Activated T-helper 17 cell treated with anti-CD3 and anti-CD28 coated beads, Interleukin-2, amount 50 U/mL, for 72 hours (primary cell): ENCODE measurements around the gene ALMS1. TPM values are rescaled to one million over a fixed set of nuclear protein-coding genes. Genes with fewer than 3 reads are reported as not detected.
"Not testable (repeated sequence)": the region's sequence is repeated elsewhere in the genome, so short reads cannot be mapped to it uniquely, and the experiment has no call there.

Source experiments
- ATAC-seq: fragments of 150-1000 bp; cut with Tn5 transposase; replicated peaks from 2 replicates; pipeline ENCODE4 v1.10.0; 2021; ENCODE audit warnings: mild to moderate bottlenecking, moderate library complexity
- H3K27ac Mint-ChIP-seq: one replicate; pipeline ENCODE4 v1.8.0; 2022; ENCODE audit warnings: mixed read lengths
- H3K27me3 Mint-ChIP-seq: one replicate; pipeline ENCODE4 v1.8.0; 2022; ENCODE audit warnings: mixed read lengths
- H3K36me3 Mint-ChIP-seq: one replicate; pipeline ENCODE4 v1.8.0; 2022; ENCODE audit warnings: low read depth, mild to moderate bottlenecking, mixed read lengths
- H3K4me1 Mint-ChIP-seq: one replicate; pipeline ENCODE4 v1.8.0; 2022; ENCODE audit warnings: mixed read lengths
- H3K4me3 Mint-ChIP-seq: one replicate; pipeline ENCODE4 v1.8.0; 2022; ENCODE audit warnings: mild to moderate bottlenecking, mixed read lengths
- H3K9me3 Mint-ChIP-seq: one replicate; pipeline ENCODE4 v1.8.0; 2022; ENCODE audit warnings: mixed read lengths
- total RNA-seq, 2 donors: library from RNA; stranded (reverse); gene quantifications; one replicate each; pipeline ENCODE4 v1.2.3, GENCODE V29; 2022

ALMS1 gene
- total RNA-seq, 2 donors from 2014 or later, result 16.3 to 20.2 TPM

DNA sequence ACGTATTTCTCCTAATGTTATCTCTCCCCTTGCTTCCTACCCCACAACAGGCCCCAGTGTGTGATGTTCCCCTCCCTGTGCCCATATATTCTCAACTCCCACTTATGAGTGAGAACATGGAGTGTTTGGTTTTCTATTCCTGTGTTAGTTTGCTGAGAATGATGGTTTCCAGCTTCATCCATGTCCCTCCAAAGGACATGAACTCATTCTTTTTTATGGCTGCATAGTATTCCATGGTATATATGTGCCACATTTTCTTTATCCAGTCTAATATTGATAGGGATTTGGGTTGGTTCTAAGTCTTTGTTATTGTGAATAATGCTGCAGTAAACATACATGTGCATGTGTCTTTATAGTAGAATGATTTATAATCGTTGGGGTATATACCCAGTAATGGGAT, 119.2 kb downstream of the ALMS1 start:
- Mint-ChIP-seq H3K9me3 (peaks cover 21% of the 10 kb centered on the region), H3K36me3 (peaks cover 24% of the 10 kb centered on the region)
- H3K4me3 Mint-ChIP-seq, ATAC-seq, H3K4me1 Mint-ChIP-seq, H3K27me3 Mint-ChIP-seq, H3K27ac Mint-ChIP-seq: not testable (repeated sequence)

DNA sequence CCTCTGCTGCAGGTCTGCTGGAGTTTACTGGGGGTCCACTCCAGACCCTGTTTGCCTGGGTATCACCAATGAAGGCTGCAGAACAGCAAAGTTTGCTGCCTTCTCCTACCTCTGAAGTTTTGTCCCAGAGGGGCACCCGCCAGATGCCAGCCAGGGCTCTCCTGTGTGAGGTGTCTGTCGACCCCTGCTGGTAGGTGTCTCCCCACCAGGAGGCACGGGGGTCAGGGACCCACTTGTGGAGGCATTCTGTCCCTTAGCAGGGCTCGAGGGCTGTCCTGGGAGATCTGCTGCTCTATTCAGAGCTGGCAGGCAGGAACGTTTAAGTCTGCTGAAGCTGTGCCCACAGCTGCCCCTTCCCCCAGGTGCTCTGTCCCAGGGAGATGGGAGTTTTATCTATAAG, 124.8 kb downstream of the ALMS1 start:
- peaks cover 36% of the 10 kb centered on the region for H3K36me3 Mint-ChIP-seq
- H3K9me3 Mint-ChIP-seq, result peaks cover 27% of the 10 kb centered on the region

DNA sequence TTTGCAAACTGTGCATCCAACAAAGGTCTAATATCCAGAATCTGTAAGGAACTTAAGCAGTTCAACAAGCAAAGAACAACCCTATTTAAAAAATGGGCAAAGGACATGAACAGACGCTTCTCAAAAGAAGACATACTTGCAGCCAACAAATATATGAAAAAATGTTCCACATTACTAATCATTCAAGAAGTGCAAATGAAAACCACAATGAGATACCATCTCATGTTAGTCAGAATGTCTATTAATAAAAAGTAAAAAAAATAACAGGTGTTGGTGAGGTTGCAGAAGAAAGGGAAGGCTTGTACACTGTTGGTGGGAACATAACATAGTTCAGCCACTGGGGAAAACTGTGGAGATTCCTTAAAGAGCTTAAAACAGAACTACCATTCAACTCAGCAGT, 130.4 kb downstream of the ALMS1 start:
- peaks cover 5% of the 10 kb centered on the region for H3K4me1 Mint-ChIP-seq
- peaks cover 8% of the 10 kb centered on the region for H3K9me3 Mint-ChIP-seq
- no peaks in the 10 kb centered on the region for H3K27me3 Mint-ChIP-seq
- ATAC-seq, result no peak
- H3K27ac Mint-ChIP-seq, result no peak overlapping the region
- no peak overlapping the region for H3K4me3 Mint-ChIP-seq
- peaks cover 40% of the 10 kb centered on the region for H3K36me3 Mint-ChIP-seq

More for the DNA sequence above, 124.8 kb downstream of the ALMS1 start:
- not testable (repeated sequence) for H3K27ac Mint-ChIP-seq, H3K27me3 Mint-ChIP-seq, ATAC-seq, H3K4me3 Mint-ChIP-seq, H3K4me1 Mint-ChIP-seq

DNA sequence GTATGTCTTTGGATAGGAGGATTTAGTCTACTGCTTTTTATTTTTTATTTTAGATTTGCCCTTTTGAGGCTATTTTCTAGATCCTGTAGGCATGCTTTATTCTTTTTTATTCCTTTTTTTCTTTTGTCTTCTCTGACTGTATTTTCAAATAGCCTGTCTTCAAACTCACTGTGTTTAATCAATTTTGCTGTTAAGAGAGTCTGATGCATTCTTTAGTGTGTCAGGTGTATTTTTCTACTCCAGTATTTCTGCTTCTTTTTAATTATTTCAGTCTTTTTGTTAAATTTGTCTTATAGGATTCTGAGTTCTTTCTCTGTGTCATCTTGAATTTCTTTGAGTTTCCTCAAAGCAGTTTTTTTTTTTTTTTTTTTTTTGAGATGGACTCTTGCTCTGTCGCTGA, 143.1 kb downstream of the ALMS1 start:
- no peak overlapping the region for H3K27ac Mint-ChIP-seq
- H3K4me3 Mint-ChIP-seq, result no peak overlapping the region
- peaks cover 27% of the 10 kb centered on the region for H3K9me3 Mint-ChIP-seq
- H3K4me1 Mint-ChIP-seq, result no peaks in the 10 kb centered on the region
- ATAC-seq, result no peak
- peaks cover 91% of the 10 kb centered on the region for H3K36me3 Mint-ChIP-seq
- H3K27me3 Mint-ChIP-seq, result no peaks in the 10 kb centered on the region

GRCh38 chr2:73530773-73531172, 145.1 kb downstream of the ALMS1 start:
- H3K36me3 Mint-ChIP-seq, result peaks cover 98% of the 10 kb centered on the region
- H3K27ac Mint-ChIP-seq, H3K4me3 Mint-ChIP-seq, H3K27me3 Mint-ChIP-seq, H3K4me1 Mint-ChIP-seq, ATAC-seq: not testable (repeated sequence)
- peaks cover 19% of the 10 kb centered on the region for H3K9me3 Mint-ChIP-seq

GRCh38 chr2:73532381-73532780, 146.7 kb downstream of the ALMS1 start:
- H3K27me3 Mint-ChIP-seq, result no peaks in the 10 kb centered on the region
- H3K4me3 Mint-ChIP-seq, result no peak overlapping the region
- ATAC-seq, result no peak
- H3K9me3 Mint-ChIP-seq, result peaks cover 12% of the 10 kb centered on the region
- peaks cover 98% of the 10 kb centered on the region for H3K36me3 Mint-ChIP-seq
- no peaks in the 10 kb centered on the region for H3K4me1 Mint-ChIP-seq
- no peak overlapping the region for H3K27ac Mint-ChIP-seq

- Mint-ChIP-seq H3K27me3 (no peaks in the 10 kb centered on the region), H3K4me3 (no peak overlapping the region), H3K9me3 (peaks cover 7% of the 10 kb centered on the region), H3K36me3 (peaks cover 71% of the 10 kb centered on the region), H3K27ac (no peak overlapping the region), H3K4me1 (no peaks in the 10 kb centered on the region)
- no peak for ATAC-seq
These were observed 150.7 kb downstream of the ALMS1 start for GRCh38 chr2:73536133-73536840.

- not testable (repeated sequence) for H3K4me3 Mint-ChIP-seq, H3K4me1 Mint-ChIP-seq, H3K9me3 Mint-ChIP-seq, H3K27me3 Mint-ChIP-seq, H3K27ac Mint-ChIP-seq, ATAC-seq
- peaks cover 31% of the 10 kb centered on the region for H3K36me3 Mint-ChIP-seq
These were observed 175.2 kb downstream of the ALMS1 start for GRCh38 chr2:73560875-73561274.

GRCh38 chr2:73561422-73561821, 175.8 kb downstream of the ALMS1 start:
- no peak overlapping the region for H3K4me3 Mint-ChIP-seq
- H3K27ac Mint-ChIP-seq, result peak overlapping the region; percentile 32
- no peak for ATAC-seq
- no peaks in the 10 kb centered on the region for H3K4me1 Mint-ChIP-seq
- no peaks in the 10 kb centered on the region for H3K9me3 Mint-ChIP-seq
- H3K36me3 Mint-ChIP-seq, result peaks cover 31% of the 10 kb centered on the region
- no peaks in the 10 kb centered on the region for H3K27me3 Mint-ChIP-seq

DNA sequence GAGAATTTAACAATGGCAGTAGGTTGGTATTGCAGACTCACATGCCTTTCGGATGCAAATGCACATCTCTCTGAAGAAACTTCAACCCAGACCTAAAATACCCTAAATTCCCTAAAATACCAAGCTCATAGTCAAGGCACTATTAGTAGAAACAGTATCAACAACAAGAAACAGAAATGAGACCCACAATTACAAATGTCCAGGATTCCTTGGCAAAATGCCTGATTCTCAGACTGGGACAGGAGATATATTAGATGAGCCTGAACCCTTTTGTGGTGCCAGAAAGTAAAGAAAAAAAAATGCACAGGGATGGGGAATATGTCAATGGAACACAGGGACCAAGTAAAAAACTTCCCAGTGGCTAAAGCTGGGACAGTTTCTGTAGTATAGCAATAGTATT, 179.3 kb downstream of the ALMS1 start:
- H3K36me3 Mint-ChIP-seq, result peaks cover 15% of the 10 kb centered on the region
- no peak overlapping the region for H3K4me3 Mint-ChIP-seq
- no peaks in the 10 kb centered on the region for H3K27me3 Mint-ChIP-seq
- no peak overlapping the region for H3K27ac Mint-ChIP-seq
- no peak for ATAC-seq
- H3K4me1 Mint-ChIP-seq, result no peaks in the 10 kb centered on the region
- no peaks in the 10 kb centered on the region for H3K9me3 Mint-ChIP-seq

DNA sequence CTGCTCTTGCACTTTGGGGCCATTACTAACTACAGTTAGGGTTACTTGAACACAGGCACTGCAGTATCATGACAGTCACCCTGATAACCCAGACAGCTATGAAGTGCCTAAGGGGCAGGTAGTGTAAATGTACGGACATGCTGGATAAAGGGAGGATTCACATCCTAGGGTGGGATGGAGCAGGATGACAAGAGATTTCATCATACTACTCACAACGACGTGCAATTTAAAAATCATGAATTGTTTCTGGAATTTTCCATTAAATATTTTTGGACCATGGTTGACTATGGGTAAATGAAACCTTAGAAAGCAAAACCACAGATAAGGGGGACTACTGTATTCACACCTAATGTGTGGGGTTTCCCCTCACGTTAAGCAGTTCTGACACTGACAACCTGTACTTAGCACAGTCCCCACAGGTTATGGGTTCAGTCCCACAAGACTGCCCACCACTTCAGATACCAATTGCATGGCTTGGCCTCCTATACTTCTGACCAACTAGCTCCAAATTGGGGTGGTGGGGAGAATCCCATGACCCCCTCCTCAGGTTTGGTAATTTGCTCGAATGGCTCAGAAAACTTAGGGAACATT, 180.7 kb downstream of the ALMS1 start:
- Mint-ChIP-seq H3K27me3 (no peaks in the 10 kb centered on the region), H3K4me1 (no peaks in the 10 kb centered on the region), H3K4me3 (no peak overlapping the region), H3K36me3 (peaks cover 8% of the 10 kb centered on the region), H3K27ac (no peak overlapping the region), H3K9me3 (no peaks in the 10 kb centered on the region)
- ATAC-seq, result no peak

DNA sequence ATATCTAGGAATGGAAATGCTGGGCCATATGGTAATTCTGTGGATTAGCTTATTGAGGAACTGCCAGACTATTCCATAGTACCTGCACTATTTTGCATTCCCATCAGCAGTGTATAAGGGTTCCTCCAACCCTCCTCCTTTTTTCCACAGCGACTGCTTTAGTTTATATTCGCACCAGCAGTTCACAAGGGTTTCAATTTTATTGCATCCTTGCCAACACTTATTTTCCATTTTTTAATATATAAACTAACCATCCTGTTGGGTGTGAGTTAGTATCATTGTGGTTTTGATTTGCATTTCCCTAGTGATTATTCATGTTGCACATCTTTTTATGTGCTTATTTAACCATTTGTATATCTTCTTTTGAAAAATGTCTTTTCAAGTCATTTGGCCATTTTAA, 189.6 kb downstream of the ALMS1 start:
- H3K4me3 Mint-ChIP-seq, result no peak overlapping the region
- no peak for ATAC-seq
- no peaks in the 10 kb centered on the region for H3K4me1 Mint-ChIP-seq
- H3K27ac Mint-ChIP-seq, result no peak overlapping the region
- H3K36me3 Mint-ChIP-seq, result peaks cover 27% of the 10 kb centered on the region
- H3K27me3 Mint-ChIP-seq, result no peaks in the 10 kb centered on the region
- peaks cover 8% of the 10 kb centered on the region for H3K9me3 Mint-ChIP-seq

- no peaks in the 10 kb centered on the region for H3K27me3 Mint-ChIP-seq
- peak; percentile 29 for ATAC-seq
- no peak overlapping the region for H3K27ac Mint-ChIP-seq
- peaks cover 11% of the 10 kb centered on the region for H3K4me1 Mint-ChIP-seq
- no peak overlapping the region for H3K4me3 Mint-ChIP-seq
- H3K36me3 Mint-ChIP-seq, result peaks cover 16% of the 10 kb centered on the region
- peaks cover 14% of the 10 kb centered on the region for H3K9me3 Mint-ChIP-seq
These were observed 196.7 kb downstream of the ALMS1 start for GRCh38 chr2:73582364-73582763.

GRCh38 chr2:73588177-73588576, 202.5 kb downstream of the ALMS1 start:
- H3K36me3 Mint-ChIP-seq, result peaks cover 7% of the 10 kb centered on the region
- no peaks in the 10 kb centered on the region for H3K27me3 Mint-ChIP-seq
- peaks cover 3% of the 10 kb centered on the region for H3K9me3 Mint-ChIP-seq
- no peak overlapping the region for H3K27ac Mint-ChIP-seq
- no peak overlapping the region for H3K4me3 Mint-ChIP-seq
- peaks cover 6% of the 10 kb centered on the region for H3K4me1 Mint-ChIP-seq
- no peak for ATAC-seq

DNA sequence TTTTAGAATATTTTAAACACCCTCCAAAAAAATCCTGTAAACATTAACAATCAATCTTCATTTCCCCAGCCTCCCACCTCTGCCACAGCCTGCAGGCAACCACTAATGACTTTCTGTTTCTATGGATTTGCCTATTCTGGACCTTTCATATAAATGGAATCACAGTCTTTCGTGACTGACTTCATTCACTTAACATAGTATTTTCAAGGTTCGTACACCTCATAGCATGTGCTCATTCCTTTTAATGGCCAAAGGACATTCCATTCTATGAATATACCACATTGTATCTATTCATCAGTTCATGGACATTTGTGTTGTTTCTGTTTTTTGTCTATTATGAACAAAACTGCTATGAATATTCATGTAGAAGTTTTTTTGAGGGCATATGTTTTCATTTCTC, 208.0 kb downstream of the ALMS1 start:
- no peaks in the 10 kb centered on the region for H3K9me3 Mint-ChIP-seq

More for the DNA sequence above, 208.0 kb downstream of the ALMS1 start:
- no peaks in the 10 kb centered on the region for H3K27me3 Mint-ChIP-seq
- no peaks in the 10 kb centered on the region for H3K4me1 Mint-ChIP-seq
- ATAC-seq, result no peak
- no peak overlapping the region for H3K27ac Mint-ChIP-seq
- H3K4me3 Mint-ChIP-seq, result no peak overlapping the region
- H3K36me3 Mint-ChIP-seq, result peaks cover 7% of the 10 kb centered on the region
